ENCODE data around the gene TMEM50A.
"Not testable (repeated sequence)": the region's sequence is repeated elsewhere in the genome, so short reads cannot be mapped to it uniquely, and the experiment has no call there.

Gene TMEM50A

GRCh38 chr1:25336922-25337354 is 1.2 kb upstream of the TMEM50A start:
- DNase-seq (ENCODE audit: low spot score), result peak; percentile 54

GRCh38 chr1:25337483-25338187 is 499 bp upstream of the TMEM50A start:
- DNase-seq (ENCODE audit: low spot score), result peak; percentile 42

GRCh38 chr1:25338986-25339385 is 852 bp downstream of the TMEM50A start:
- DNase-seq (ENCODE audit: low spot score), result no peak

- DNase-seq (ENCODE audit: low spot score), result no peak
These were observed 3.6 kb downstream of the TMEM50A start for GRCh38 chr1:25341746-25342145.

GRCh38 chr1:25342846-25343245 is 4.7 kb downstream of the TMEM50A start:
- no peak for DNase-seq (ENCODE audit: low spot score)

- no peak for DNase-seq (ENCODE audit: low spot score)
These were observed 5.7 kb downstream of the TMEM50A start for GRCh38 chr1:25343872-25344271.

- DNase-seq (ENCODE audit: low spot score), result no peak
These were observed 9.4 kb downstream of the TMEM50A start for GRCh38 chr1:25347556-25347955.

GRCh38 chr1:25349606-25350005 is 11.5 kb downstream of the TMEM50A start:
- no peak for DNase-seq (ENCODE audit: low spot score)

- DNase-seq (ENCODE audit: low spot score), result no peak
These were observed 17.8 kb downstream of the TMEM50A start for GRCh38 chr1:25355841-25356395.

GRCh38 chr1:25356441-25356840 is 18.3 kb downstream of the TMEM50A start:
- DNase-seq (ENCODE audit: low spot score), result no peak

- DNase-seq (ENCODE audit: low spot score), result no peak
These were observed 18.7 kb downstream of the TMEM50A start for GRCh38 chr1:25356848-25357247.

GRCh38 chr1:25360596-25361581 is 22.8 kb downstream of the TMEM50A start:
- DNase-seq (ENCODE audit: low spot score), result no peak

- DNase-seq (ENCODE audit: low spot score), result no peak
These were observed 23.8 kb downstream of the TMEM50A start for GRCh38 chr1:25361901-25362300.

- not testable (repeated sequence) for DNase-seq (ENCODE audit: low spot score)
These were observed 24.8 kb downstream of the TMEM50A start for GRCh38 chr1:25362634-25363559.

GRCh38 chr1:25369241-25369640 is 31.1 kb downstream of the TMEM50A start:
- DNase-seq (ENCODE audit: low spot score), result no peak

- not testable (repeated sequence) for DNase-seq (ENCODE audit: low spot score)
These were observed 31.6 kb downstream of the TMEM50A start for GRCh38 chr1:25369691-25370271.

GRCh38 chr1:25371757-25372156 is 33.6 kb downstream of the TMEM50A start:
- not testable (repeated sequence) for DNase-seq (ENCODE audit: low spot score)

- DNase-seq (ENCODE audit: low spot score), result not testable (repeated sequence)
These were observed 40.2 kb downstream of the TMEM50A start for GRCh38 chr1:25378367-25378766.

- DNase-seq (ENCODE audit: low spot score), result not testable (repeated sequence)
These were observed 44.4 kb downstream of the TMEM50A start for GRCh38 chr1:25382543-25382942.

GRCh38 chr1:25383090-25383489 is 45.0 kb downstream of the TMEM50A start:
- not testable (repeated sequence) for DNase-seq (ENCODE audit: low spot score)

- DNase-seq (ENCODE audit: low spot score), result not testable (repeated sequence)
These were observed 45.7 kb downstream of the TMEM50A start for GRCh38 chr1:25383875-25384274.
